HFFc6 (cell line): ENCODE results near the gene SBF2. TPM values are rescaled to one million over a fixed set of nuclear protein-coding genes. Genes with fewer than 3 reads are reported as not detected.

ENCODE experiments used
- DNase-seq: peaks from one replicate; pipeline ENCODE4 v3.0.0-alpha.2; 2018
- H3K27ac Mint-ChIP-seq: 2 replicates; pipeline ENCODE4 v1.8.0; 2020; ENCODE audit warnings: mild to moderate bottlenecking, mixed read lengths
- H3K27me3 Mint-ChIP-seq: 2 replicates; pipeline ENCODE4 v1.8.0; 2021; ENCODE audit warnings: mild to moderate bottlenecking, moderate library complexity, mixed read lengths; ENCODE audit not compliant: insufficient read depth
- H3K36me3 Mint-ChIP-seq: 2 replicates; pipeline ENCODE4 v1.8.0; 2021; ENCODE audit warnings: low read depth, mixed read lengths
- H3K4me1 Mint-ChIP-seq: 2 replicates; pipeline ENCODE4 v1.8.0; 2020; ENCODE audit warnings: low read depth, mixed read lengths
- H3K4me3 Mint-ChIP-seq: 2 replicates; pipeline ENCODE4 v1.8.0; 2020; ENCODE audit warnings: mild to moderate bottlenecking, moderate library complexity, mixed read lengths
- H3K9me3 Mint-ChIP-seq: 2 replicates; pipeline ENCODE4 v1.8.0; 2020; ENCODE audit warnings: mild to moderate bottlenecking, mixed read lengths
- total RNA-seq, 6 experiments: library from RNA; stranded (reverse); fragmentation: NEBNext Ultra II Directional; extraction: Animal tissue kit (Norgen Biotek cat#: 25700); gene quantifications; 2 replicates in 1 of 6; 3 replicates in 5 of 6; pipeline ENCODE4 v1.2.3, GENCODE V29; 2021
- TF ChIP-seq, protein P1 (sequence below): fragments of 200-600 bp; sonication (generic); IDR thresholded peaks from 2 replicates; pipeline ENCODE4 v1.5.0; 2021; ENCODE audit warnings: antibody characterized with exemption, mild to moderate bottlenecking

The SBF2 gene
- total RNA-seq, 6 experiments from 2014 or later: 25.2 to 36.0 (median 30.7) TPM

DNA sequence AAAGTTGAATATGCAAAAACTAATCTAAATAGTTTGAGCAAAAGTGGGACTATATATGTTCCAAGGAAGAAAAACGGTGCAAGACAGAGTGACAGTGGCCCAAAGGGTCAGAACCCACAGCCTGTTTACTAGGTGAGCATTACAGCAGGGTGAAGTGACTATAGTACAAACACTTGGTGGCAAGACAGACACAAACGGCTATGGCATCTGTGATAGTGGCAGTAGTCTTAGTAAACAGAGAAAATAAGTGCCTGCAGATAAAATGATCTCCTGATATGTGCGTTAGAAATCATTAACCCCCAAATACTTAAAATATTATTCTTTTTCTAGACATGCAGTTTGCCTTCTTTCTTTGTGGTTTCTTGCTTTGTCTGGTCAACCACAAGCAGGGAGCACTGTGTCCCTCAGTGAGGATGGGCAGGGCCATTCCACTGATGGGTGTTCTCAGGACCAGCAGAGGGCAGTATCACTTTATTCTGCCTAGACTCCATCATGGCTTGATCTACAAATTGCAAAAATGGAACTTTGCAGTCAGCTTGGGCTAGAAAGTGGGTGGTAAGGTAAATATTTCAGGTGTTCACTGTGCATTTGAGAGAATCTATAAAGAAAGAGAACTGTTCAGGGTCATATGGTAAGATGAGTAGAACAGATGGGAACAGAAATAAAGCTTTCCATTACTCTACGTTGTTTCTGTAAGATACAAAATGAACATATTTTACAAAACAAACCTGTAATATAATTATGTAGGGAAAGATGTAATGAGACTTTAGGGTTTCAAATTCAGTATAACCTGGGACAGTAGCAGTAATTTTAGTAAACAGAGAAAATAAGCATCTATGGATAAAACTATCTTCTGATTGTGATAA, 431.9 kb downstream of the SBF2 start:
- DNase-seq: peak; percentile 70

DNA sequence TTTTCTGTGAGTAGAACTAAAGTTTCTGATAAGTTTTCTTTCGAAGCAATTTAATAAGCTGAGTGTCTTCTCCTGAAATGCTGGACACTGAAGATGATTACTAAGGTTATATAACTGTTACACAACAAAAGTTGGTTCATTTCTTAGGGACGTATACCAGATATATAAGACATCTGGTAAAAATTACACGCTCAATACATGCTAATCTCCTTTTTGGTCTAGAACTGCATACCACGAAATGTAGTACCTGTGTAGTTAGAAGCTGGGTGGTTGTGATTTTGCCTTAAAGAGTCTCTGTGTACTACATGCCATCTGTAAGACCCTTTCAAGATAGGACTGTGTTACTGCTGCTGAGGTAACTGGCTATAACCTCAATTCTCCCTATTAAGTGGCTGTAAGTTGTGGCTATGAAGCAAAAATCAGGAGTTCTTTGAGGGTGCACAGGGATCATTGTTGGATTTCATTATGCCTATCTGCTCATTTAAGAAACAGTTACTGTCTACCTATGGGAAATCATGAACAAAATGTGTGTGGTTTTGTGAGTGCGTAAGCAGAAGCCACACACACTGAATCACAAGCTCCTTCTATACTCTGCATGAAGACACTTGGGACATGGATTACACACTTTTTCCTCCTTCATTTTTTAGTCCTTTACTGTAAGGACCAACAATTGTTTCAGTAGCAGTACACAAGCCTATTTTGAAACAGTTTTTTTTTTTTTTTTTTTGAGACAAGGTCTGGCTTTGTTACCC, 434.3 kb downstream of the SBF2 start:
- Mint-ChIP-seq H3K36me3 (no peaks in the 10 kb centered on the region), H3K4me1 (peaks cover 73% of the 10 kb centered on the region), H3K27me3 (no peaks in the 10 kb centered on the region), H3K27ac (peak overlapping the region; percentile 82), H3K9me3 (no peaks in the 10 kb centered on the region), H3K4me3 (peak overlapping the region; percentile 41; the same call in 1 of the 2 replicates)
- TF ChIP-seq, protein P1, sequence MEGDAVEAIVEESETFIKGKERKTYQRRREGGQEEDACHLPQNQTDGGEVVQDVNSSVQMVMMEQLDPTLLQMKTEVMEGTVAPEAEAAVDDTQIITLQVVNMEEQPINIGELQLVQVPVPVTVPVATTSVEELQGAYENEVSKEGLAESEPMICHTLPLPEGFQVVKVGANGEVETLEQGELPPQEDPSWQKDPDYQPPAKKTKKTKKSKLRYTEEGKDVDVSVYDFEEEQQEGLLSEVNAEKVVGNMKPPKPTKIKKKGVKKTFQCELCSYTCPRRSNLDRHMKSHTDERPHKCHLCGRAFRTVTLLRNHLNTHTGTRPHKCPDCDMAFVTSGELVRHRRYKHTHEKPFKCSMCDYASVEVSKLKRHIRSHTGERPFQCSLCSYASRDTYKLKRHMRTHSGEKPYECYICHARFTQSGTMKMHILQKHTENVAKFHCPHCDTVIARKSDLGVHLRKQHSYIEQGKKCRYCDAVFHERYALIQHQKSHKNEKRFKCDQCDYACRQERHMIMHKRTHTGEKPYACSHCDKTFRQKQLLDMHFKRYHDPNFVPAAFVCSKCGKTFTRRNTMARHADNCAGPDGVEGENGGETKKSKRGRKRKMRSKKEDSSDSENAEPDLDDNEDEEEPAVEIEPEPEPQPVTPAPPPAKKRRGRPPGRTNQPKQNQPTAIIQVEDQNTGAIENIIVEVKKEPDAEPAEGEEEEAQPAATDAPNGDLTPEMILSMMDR: no peak
- DNase-seq: peak; percentile 18

More for the DNA sequence above, 431.9 kb downstream of the SBF2 start:
- Mint-ChIP-seq H3K27me3 (no peaks in the 10 kb centered on the region), H3K9me3 (no peaks in the 10 kb centered on the region), H3K27ac (peak overlapping the region; percentile 20), H3K36me3 (peaks cover 8% of the 10 kb centered on the region), H3K4me3 (peak overlapping the region; percentile 18), H3K4me1 (peaks cover 71% of the 10 kb centered on the region)
- TF ChIP-seq, protein P1: peak; percentile 94

DNA sequence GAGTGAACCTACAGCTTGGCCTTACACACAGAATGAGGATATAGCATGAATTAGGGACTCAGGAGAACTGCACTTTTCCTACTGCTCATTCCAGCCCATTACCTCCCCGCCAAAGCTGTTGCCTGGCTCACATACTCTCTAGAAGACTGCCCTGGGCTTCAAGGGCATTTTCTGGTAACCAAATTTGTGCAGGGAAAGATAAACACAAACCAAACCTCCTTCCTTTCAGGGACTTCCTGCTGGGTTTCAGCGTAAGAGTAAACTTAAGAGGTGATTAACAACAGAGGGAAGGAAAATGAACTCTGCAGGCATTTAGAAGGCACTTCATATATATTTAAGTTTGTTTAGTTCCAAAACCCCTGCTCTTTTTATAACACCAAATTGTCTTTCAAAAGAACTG, 435.2 kb downstream of the SBF2 start:
- H3K4me3 Mint-ChIP-seq: peak overlapping the region; percentile 41
- H3K27ac Mint-ChIP-seq: peak overlapping the region; percentile 82
- TF ChIP-seq, protein P1: no peak
- DNase-seq: no peak
- no peaks in the 10 kb centered on the region for H3K36me3 Mint-ChIP-seq
- no peaks in the 10 kb centered on the region for H3K27me3 Mint-ChIP-seq
- no peaks in the 10 kb centered on the region for H3K9me3 Mint-ChIP-seq
- peaks cover 63% of the 10 kb centered on the region for H3K4me1 Mint-ChIP-seq

DNA sequence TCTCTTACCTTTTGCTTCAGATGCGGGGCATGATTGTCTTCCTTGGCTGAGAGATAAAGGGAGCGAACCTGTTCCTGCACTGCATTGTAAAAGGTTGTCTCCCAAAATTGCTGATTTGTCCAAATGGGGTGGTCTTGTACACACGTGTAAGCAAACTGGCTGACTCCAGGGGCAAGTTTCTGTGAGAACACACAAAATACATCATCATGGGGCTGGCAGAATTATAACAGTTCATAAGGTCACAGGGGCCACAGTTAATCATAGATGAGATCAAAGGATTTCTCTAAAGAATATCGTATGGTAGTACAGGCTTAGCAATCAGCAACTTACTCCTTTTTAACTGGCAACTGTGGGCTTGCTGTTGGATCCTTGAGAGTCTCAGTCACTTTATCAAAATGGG, 435.8 kb downstream of the SBF2 start:
- Mint-ChIP-seq H3K4me3 (no peak overlapping the region; the same call in 1 of the 2 replicates), H3K9me3 (no peaks in the 10 kb centered on the region), H3K27ac (peak overlapping the region; percentile 82), H3K4me1 (peaks cover 57% of the 10 kb centered on the region), H3K27me3 (no peaks in the 10 kb centered on the region), H3K36me3 (no peaks in the 10 kb centered on the region)
- TF ChIP-seq, protein P1: no peak
- no peak for DNase-seq

DNA sequence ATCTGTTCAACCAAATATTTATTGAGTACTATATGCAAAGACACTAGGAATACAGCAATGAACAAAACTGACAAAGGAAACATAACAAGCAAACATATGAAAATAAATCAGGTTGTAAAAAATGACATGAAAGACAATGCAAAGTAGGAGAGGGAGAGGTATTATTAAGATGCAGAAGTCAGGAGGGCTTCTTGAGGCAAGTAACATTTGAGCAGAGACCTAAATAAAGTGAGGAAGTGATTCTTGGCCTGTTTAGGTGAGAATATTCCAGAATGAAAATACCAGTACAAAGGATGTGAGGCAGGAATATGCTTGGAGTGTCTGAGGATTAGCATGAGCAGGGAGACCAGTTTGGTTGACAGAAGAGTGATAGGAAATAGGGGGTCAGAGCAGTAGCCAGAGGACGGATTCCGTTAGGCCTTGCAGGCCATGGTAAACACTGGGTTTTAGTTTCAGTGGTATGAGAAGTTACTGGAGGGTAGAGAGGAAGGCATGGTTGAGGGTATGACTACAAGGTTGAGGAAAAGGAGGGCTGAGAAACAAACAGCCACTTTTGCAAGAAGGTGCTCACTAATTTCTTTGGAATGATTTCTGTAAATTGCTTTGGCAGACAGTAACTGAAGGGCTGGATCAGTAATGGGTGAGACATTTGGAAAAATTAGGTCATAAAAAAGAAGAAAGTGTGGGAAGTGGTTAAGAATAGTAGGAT, 438.3 kb downstream of the SBF2 start:
- peak; percentile 40 for DNase-seq
- no peaks in the 10 kb centered on the region for H3K27me3 Mint-ChIP-seq
- TF ChIP-seq, protein P1: no peak

More for the DNA sequence above, 438.3 kb downstream of the SBF2 start:
- H3K9me3 Mint-ChIP-seq: no peaks in the 10 kb centered on the region
- no peak overlapping the region for H3K4me3 Mint-ChIP-seq
- H3K27ac Mint-ChIP-seq: no peak overlapping the region
- H3K36me3 Mint-ChIP-seq: no peaks in the 10 kb centered on the region
- H3K4me1 Mint-ChIP-seq: peaks cover 60% of the 10 kb centered on the region
